GM18870 (cell line): ENCODE measurements around the gene MECP2.

Experiments
- ATAC-seq: cut with Tn5 transposase; IDR thresholded peaks from one replicate; pipeline ENCODE4 v1.9.1; 2021; ENCODE audit warnings: moderate library complexity; ENCODE audit not compliant: unreplicated experiment

The MECP2 gene

DNA sequence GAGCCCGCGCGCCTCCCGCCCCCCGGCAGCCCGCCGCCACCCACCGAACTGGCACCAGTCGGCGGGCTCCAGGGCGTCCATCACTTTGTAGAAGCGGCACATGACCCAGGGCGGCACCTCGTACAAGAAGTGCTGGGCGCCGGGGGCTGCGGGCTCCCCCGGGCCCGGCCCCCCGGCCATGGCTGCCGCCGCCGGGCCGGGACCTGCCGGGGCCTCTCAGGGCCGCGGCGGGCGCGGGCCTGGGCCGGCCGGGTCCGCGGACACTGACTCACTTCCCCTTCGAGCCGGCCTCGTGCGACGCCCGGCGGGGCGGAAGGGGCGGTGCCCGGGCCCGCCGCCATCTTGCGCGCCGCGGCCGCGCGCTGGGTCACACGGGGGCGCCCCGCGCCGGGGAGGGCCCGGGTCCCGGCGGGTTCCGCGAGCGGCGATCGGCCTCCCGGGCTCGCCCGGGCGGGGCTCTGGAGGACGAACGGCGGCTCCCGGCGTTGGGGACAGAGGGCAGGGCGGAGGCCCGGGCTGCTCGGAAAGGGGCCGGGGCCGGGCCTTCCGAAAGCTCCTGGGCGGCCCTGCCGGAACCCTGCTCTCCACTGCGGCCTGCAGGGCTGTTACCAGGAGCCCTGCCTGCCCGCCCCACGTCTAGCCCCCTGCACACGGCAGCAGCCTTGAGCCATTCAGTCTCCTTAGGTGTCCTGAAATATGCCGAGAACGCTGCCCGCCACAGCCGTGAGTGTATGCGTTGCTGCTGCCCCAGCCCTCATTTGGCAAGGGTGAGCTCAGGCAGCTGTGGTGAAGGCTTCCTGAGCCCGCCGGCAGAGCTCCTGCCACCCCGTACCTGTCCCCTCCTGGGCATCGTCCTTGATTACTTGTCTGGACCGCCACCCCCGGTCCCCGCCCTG, 77.6 kb downstream of the MECP2 start, which contains the start of gene IRAK1:
TSS of gene IRAK1 (minus strand) at position 270 of the 896 bp plus-strand sequence. CDS start at position 180, 90 bp downstream.
- no peak for ATAC-seq

DNA sequence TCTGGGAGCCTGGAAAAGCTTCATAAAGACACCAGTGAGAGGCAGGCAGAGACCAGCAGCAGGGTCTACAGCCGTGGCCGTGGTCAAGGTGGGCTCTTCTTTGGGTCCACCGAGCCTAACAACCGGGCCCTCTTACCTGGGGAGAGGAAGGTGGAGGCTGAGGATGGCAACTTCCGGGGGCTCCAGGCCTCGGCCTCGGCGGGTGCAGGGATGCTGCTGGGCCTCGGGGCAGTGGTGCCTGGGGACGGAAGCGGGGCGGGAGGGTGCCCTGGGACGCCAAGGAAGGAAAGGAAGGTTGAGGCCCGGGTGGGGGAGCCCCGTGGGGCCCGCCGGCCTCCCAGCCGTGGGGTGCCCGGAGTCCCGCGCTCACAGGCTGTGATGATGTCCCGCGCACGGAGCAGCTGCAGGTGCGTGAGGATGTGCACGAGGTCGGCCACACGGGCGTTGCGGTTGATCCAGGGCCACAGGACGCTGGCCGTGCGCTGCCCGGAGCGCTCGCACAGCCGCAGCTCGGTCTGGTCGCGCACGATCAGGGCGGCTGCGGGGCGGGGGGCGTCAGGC, 78.4 kb downstream of the MECP2 start:
- ATAC-seq = no peak

DNA sequence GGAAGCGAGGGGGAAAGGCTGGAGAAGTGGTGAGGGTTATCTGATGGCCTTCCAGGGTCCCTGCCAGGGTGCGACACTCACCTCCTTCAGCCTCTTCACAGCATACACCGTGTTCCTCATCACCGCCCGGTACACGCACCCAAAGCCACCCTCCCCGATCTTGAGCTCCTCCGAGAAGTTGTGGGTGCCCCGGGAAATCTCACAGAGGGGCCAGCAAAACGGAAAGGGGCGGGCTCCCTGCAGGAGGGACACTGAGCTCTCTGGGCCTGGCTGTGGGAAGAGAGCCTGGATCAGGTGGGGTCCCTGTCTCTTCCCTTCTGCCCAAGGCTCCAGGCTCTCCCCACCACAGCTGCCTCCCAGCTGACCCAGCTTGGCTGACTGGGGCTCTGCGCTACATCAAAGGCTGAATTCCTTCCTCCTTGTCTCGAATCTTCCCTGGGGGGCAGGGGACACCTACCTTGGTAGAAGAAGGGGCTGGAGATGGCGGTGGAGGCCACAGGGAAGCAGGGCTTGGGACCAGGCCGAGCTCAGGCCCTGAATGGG, 78.9 kb downstream of the MECP2 start:
- no peak for ATAC-seq

DNA sequence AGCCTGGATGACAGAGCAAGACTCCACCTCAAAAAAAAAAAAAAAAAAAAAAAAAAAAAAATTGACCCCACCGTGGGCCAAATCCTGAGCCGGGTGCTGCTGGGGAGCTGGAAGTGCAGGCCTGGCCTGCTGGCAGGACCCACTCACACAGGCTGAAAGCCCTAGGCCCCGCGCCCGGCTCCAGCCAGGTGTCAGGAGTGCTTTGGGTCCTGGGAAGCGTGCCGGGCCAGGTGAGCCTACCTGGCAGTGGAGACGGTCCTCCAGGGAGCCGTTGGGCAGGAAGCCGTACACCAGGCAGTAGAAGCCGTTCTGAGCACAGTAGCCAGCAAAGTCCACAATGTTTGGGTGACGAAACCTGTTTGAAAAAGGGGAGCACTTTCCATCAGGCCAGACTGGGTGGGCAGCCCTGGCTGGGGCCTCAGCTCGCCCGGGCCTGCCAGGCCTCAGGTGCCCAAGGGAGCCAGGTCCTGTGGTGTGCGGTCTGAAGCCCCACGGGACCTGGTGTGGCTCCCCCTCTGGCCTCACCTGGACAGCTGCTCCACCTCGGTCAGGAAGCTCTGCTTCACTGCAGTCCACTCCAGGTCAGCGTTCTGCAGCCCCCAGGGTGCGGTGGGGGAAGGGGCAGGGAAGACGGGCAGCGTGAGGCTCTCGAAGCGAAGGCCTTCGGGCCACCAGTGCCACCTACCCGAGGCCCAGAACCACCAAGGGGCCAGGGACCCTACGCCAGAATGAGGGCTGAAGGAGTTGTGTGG, 79.6 kb downstream of the MECP2 start:
- ATAC-seq = no peak

DNA sequence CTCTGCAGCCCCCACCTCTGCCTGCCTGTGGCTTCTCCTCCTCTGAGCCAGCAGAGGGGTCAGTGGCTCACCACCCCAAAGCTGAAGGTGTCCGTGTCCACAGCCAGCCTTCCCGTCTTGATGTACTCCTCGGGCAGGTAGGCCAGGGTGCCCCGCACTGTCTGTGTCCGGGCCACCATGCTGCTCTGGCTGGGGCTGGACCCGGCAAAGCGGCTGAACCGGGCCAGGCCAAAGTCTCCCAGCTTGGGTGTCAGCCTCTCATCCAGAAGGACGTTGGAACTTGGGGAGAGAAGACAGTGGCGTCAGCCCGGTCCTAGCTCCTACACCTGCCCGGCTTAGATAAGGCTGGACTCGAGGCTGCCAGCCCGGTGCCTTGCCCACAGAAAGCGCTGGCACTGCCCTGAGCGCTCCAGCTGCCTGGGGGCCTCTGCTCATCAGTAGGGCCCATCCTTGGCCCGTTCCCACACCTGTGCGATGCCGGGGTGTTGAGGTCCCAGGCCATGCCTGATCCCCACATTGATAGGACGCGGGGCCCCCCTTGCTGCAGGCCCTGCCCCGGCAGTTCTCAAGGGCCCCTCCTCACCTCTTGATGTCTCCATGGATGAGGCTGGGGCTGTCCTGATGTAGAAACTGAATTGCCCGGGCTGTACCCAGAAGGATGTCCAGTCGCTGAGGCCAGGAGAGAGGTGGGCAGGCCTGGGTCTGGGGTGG, 81.0 kb downstream of the MECP2 start:
- no peak for ATAC-seq

DNA sequence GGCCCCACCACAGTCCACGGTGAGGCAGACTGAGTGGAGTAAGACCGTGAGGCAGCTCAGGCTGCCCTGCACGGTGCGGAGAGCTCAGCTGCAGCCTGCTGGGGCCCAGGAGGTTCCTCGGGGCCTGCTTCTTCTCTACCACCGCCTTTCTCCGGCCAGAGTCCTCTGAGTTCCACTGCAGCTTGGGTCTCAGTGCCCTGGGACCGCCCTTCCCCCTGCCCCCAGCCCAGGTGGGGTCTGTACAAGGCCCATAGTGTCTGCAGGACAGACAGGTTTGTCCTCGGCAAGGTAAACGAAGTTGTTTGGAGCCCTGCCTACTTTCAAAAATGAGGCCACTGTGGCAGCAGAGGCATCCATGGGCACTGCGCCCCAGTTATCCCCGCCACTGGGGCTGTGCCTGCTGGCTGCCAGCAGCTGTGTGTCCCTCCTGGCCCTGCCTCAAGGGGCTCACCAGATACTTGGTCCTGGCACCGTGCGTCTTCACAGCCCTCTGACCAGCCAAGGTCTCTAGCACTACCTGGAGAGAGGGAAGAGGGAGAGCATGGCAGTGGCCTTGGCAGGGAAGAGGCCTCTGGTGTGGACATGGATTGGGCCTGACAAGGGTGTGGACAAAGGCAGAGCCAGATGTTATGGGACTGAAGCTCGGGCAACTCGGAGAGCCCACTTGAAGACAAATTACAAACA, 81.8 kb downstream of the MECP2 start:
- no peak for ATAC-seq

DNA sequence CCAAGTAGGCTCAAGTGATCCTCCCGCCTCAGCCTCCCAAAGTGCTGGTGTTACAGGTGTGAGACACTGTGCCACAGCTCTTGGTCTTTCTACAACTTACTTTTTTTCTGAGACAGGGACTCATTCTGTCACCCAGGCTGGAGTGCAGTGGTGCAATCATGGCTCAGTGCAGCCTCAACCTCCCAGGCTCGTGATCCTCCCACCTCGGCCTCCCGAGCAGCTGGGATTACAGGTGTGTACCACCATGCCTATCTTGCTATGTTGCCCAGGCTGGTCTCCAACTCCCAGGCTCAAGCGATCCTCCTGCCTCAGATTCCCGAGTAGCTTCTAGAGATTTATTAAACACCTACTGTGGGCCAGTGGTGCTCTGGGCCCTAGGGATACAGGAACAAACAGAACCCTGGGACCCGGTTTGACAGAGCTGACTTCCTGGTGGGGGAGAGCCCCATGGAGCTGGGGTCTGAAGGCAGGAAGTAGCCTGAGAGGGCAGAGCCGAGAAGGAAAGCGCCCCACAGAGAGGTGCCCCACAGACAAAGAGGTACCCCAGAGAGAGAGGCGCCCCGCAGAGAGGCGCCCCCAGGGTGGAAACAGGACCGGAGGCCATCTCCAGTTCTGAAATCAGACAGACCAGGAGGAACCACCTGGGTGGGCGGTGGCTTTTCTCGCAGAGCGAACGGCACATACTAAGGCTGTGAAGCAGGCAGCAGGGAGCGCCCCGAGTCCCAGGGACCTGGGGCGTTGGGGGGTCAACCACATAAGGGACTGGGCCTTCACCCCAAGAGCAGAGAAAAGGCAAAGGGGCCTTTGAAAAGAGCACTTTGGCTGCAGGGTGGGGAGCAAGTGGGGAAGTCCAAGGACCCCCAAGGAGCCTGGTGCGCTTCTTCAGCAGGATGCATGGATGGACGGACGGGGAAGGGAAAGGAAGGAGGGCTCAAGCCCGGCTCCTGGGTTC, 82.8 kb downstream of the MECP2 start:
- ATAC-seq = no peak

- ATAC-seq = no peak
Observed at GRCh38 chrX:154013614-154014360, 83.7 kb downstream of the MECP2 start.

DNA sequence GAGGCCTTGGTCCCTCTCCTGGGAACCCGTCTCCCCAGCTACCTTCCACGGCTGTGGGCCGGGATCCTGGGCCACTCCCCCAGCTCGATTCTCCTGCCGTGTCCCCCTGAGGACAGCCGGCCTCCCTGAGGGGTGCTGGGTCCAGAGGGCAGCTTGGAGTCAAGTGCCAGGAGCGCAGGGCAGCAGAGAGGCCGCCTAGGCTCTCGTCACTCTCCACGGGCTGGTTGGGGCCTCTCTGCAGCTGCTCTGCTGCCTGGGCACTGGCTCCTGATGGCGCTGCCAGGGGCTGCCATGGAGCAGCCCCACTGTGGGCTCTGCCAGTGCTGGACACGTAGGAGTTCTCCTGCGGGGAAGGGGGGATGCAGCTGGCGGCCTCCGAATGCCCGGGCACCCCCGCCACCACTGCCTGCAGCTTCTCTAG, 84.5 kb downstream of the MECP2 start:
- ATAC-seq = no peak

DNA sequence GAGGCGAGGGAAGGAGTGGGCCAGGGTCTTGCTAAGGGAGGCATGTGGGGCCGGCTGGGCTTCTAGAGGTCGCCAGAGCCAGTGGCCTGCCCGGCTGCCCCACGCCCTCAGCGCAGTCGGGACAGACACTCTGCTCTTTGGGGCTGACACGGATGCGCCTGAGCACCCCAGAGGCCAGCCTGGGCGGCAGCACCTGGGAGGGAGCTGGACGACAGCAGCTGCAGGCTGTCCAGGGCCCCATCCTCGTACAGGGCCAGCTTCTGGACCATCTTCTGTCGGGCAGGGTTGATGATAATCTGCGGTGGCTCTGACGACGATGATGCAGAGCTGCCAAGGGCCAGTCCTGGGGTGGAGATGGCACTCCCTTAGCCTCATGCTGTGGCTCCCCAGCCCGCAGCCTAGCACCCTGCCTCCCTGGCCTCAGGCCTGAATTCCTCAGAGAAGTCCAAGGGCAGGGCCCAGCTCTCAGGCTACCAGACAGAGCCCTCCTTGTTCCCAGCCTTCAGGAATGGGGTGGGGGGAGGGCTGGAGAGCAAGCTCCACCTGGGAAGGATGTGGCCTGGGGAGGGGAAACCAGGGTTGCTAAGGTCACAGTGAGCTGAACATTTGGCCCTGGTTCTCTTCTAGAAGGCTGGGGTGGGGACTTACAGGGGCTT, 85.1 kb downstream of the MECP2 start:
- no peak for ATAC-seq

DNA sequence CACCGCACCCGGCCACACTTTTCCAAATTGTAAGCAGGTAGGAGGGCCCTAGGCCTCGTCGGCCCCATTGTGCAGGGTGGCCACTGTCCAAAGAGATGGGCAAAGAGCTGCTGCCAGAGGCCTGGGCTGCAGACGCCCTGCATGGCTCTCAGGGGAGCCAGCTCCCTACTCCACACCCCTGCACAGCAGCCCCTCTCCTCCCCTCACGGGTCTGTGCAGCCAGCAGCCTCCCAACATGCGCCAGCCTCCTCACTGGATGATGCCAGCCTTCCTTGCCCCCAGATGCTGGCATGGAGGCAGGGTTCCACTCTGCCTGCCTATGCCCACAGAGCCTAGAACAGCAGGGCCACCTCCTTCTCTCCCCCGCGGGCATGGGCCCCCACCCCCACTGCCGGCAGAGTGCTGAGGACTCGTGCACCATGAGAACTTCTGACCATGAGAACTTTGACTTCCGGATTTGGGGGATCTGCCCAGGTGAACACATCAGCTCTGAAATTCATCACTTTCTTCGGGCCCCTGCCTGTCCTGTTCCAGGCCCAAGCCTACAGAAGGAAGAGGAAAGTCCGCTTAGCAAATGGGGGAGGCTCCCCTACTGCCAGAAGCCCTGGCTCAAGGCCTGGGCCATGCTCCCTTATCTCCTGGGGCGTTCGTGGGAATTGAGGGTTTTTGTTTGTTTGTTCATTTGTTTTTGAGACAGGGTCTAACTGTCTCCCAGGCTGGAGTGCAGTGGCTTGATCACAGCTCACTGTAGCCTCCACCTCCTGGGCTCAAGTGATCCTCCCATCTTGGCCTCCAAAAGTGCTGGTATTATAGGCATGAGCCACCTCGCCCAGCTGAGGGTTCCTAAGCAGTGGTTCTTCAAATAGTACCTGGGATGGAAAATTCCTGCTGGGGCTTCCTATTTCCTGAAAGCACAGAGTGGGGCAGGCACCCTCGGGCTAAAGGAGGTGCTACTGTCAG, 85.9 kb downstream of the MECP2 start:
- ATAC-seq = no peak

- no peak for ATAC-seq
Observed at GRCh38 chrX:154010330-154011087, 87.0 kb downstream of the MECP2 start.

GRCh38 chrX:154008521-154008920, 89.0 kb downstream of the MECP2 start:
- no peak for ATAC-seq

GRCh38 chrX:154006947-154007346, 90.6 kb downstream of the MECP2 start:
- no peak for ATAC-seq

DNA sequence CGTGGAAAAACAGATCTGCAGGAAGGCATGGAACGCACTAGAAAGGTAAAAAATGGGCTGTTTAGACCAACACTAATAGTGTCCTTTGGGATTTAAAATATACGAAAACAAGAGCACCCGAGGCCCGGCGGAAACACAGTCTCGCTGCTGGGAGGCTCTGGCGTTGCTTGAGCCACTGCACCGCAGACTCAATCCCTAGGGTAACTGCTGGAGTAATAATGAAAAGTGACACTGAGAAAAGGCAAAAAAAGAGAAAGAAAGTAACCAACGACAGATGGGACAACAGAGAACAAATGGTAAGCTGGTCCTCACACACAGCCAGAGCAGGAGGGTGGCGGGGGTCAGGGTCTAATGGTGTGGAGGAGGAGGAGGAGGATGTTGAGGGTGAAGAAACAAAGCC, 93.2 kb downstream of the MECP2 start:
- no peak for ATAC-seq

DNA sequence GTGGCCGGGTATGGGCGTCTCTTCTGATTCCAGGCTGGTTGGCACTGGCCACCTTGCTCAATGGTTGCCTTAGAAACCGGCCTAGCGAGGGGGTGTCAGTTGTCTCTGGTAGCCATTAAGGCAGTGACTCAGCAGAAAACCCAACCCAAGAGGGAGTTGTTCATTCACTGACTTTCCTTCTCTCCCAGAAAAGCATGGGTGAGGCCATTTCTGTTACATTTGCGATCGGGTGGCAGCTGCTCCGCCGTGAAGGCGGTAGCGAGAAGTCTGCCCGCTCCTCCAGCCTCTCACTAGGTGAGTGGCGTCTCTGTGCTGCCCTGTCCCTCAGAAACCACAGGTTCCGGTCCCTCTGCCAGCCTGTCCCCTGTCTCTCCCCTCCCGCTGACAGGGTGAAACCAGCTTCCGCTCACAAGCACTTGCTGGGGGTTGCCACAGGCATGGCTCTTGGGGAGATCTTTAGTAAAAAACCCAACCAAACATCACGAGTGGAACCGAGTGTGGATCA, 95.2 kb downstream of the MECP2 start:
- ATAC-seq = no peak
